ENCODE measurements around the gene RAMACL.
"Not testable (repeated sequence)": the region's sequence is repeated elsewhere in the genome, so short reads cannot be mapped to it uniquely, and the experiment has no call there.

RAMACL gene

DNA sequence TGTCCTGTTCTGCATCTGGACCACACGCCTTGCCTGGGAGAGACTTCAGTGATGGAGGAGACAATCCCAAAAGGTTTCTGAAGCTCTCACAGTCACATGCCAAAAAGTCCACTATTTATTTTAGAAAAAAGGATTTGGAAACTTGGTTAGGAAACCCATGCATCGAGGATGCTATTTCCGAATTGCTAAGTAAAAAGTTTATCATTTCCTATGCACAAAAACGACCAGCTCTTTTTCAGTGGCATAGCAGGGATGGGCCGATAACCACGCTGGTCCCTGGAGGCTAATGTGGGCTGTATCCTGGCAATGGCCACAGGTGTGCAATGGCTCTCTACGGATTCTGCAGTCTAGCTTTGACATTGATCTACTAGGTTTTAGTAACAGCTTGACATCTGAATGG lies 33.9 kb downstream of the RAMACL start:
- DNase-seq: no peak

DNA sequence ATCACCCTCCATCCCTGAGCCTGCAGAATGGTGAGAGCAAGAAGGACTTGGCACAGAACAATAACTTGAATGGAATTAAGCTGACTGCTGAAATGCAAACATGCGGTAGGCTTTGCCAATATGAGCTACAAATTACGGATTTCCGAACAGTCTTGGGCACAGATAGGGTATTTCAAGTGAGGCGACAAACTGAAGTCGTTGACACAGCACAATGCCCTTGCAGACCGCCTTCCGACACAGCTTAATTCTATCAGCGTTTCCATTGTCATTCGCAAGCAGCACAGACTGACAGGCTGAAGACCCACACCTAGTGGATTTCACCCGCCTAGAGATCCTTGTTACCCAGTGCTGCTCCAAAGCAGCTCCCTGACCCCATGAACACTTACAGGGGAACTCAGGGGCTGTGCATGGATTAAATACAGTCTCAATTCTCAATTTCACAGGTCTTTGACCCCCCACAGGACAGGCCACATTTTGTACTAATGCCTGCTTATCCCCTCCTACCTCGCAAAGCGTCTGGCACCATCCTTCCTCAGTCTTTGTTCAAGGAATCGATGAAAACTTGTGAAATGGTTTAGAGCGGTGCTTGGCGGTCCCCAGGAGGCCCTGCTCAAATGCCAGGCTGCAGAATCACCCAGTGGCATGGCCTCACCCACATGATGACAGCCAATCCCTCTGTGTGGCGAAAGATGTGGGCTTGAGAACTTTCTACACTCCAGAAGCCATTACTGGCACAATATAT lies 34.6 kb downstream of the RAMACL start:
- no peak for DNase-seq

DNA sequence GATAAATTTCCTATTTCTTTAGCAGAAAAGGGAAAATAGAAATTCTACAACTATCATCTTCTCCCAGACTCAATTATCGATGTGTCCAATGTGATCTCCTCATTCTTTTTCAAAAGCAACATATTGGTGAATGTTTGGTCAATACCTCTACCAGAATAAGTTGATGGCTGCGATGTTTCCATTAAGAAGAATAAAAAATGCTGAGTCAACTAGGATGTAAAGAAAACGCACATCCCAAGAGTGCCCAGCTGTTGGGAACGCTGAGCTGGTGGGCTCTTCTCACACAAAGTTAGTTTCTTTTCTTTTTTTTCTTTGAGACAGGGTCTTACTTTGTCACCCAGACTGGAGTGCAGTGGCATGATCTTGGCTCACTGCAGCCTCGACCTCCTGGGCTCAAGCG lies 39.8 kb downstream of the RAMACL start:
- DNase-seq: no peak

DNA sequence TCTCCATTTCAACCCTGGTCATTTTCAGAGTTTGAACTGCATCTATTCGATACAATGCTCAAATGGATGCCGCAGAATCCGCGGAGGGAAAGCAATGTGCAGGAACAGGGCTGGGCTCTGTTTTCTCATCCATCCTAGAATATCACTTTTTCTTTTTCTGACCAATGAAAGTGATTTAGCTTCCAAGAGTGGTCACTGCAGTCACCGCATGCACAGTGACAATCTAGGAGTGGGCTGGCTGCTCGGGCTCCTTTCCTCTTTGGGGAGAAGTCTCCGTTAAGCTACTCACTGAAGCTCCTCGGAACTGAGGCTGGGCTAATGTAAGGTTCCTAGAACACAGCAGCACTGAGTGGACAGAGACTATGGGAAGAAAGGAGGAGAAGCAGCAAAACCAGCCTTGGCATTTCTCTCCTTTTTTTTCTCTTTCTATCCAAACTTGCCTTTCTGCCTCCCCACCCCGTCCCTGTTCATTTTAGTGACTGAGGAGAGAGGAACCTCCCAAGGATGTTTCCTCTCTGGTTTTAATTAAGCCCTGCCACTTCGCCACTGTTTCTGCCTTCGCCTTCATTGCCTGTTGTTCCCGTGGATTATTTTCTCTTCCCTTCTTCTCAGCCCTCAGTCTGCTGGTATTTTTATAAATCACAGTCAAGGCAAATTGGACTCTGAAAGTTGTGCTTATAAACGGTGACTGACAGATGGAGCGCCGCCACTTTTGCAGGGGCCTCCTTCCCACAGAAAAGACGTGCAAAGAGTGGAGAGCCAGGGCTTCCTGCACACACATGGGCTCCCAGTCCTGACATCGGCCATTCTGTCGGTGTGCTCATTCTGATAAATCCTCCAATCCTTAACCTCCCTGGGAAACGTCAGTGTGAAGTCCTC lies 41.1 kb downstream of the RAMACL start:
- DNase-seq: no peak

DNA sequence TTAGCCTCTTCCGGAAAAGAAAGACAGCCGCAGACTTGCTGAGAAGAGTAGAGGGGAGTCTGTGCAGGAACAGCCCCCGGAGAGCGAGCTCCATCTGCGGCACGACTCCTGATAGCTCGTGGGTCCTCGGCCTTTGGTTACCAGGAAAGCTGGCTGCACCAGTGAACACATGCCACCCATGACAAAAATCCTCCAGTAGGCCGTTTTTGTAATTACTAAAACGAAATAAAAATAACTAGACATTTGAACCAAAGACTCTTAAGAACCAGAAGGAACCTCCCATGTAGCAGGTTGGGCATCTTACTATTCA lies 42.2 kb downstream of the RAMACL start:
- DNase-seq: no peak

DNA sequence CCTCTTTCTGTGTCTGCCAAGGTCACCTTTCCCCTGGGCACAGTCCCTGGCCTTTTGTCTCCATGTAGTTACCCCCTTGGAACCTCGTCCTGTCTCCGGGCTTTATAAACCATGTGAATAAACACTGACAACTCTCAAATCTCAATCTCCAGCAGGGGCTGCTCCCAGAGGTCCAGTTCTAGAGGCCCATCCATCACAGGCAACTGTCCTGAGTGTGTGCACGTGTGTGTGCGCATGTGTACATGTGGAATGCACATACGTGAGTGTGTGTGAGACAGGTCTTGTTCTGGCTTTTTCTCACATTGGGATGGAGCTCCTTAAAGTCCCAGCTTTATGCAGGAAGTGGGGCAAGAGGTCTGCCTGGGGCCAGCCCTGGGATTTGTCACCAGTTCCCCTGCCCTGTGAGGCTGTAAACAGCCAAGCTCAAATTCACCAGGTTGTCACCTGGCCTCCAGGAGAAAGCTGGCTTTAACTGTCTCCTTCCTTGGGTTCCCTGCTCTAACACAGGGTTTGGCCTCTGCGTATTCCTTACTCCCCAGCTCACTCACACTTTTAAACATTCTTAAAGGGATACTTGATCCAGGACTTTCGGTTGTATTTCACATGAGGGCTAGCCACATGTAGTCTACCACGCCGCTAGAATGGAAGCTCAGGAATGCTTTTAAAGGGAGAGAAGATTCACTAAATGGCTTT lies 42.7 kb downstream of the RAMACL start:
- no peak for DNase-seq

DNA sequence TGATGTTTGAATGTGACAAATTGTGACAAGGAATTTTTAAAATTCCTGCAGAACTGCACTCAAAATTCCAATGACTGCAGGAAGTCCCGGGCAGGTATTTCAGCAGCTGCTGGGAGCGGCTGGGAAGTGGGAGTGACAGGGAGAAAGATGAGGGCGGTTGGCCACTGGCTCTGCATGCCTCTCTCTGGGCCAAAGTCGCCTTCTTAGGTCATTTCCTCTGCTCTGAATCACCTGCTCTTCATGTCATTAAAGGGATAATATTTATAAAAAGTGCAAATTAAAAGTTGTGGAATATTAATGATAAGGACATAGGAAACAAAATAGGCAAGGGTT lies 43.9 kb downstream of the RAMACL start:
- no peak for DNase-seq

DNA sequence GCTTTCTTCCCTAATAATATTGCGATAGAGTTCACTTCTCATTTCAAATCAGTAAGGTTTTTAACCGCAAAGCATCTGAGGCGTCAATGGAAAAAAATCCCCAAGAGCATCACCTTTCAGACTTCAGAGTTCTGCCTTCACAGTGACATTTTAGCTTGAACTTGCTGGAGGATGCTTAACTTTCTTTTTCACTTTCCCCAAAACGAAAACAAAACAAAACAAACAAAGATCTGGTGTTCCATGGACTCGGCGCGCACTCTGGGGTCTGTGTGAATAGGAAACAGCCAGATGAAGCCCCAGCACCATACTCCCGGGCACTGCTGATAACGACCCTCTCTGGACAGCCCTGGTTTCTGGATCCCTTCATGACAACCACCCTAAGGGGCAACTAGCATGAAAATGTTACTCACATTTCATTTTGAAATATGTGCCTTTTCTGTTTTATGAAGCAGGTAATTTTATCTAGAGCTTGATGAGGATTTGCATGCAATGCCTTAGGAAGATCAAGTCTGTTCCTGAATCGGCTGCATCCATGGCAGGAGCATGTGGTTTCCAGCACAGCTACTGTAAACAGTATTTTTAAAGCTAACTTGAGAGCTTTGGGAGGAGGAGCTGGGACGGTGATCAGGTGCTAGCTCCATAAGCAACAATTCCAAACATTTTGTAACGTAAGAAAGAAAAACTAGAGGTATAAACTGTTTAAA lies 44.5 kb downstream of the RAMACL start:
- DNase-seq: no peak

DNA sequence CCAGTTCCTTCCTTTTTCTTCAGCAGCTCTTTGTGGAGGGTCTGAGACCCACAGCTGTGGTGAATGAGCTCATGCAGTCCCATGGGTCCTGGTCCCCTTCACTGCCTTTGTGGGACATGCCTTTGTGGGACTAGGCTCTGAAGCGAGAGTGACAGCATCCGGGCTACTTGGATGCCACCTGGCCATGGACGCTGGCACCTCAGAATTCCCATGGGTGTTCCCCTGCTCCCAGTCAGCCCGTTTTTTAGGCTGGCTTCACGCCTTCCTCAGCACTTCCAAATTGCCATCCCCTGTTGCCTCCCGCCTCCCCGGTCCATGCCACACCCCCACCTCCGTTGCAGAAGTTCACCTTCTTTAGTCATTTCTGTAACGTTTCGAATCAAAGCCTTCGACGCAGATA lies 45.1 kb downstream of the RAMACL start:
- no peak for DNase-seq

DNA sequence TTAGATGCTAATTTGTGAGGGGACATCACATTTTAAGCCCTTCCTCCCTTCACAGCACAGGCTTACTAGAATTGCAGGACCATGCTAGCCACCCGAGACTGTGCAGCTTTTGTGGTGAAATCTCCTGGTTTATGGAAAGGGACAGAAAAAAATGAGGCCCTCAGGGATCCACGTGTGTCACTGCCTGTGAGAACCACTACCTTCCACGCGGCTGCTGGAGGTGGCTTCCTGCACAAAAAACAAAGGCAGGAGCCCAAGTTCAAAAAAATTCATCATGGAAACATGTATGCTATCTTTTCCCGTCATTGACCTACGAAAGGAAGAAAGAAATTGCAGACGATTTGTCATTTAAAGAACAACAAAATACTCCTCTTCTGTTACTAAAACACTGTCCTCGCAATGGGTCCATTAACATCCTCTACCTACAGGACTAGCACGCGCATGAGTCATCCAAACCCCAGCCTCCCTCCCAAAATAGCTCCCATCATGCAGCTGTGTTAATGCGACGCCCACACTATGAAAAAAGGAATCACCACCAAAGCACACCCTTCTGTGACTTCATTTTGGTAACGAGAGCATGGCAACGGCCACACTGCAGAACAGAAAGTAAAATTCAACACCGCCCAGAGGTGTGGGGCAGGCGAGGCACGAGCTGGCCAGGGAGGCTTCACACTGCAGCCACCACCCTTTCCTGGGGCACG lies 45.7 kb downstream of the RAMACL start:
- no peak for DNase-seq

DNA sequence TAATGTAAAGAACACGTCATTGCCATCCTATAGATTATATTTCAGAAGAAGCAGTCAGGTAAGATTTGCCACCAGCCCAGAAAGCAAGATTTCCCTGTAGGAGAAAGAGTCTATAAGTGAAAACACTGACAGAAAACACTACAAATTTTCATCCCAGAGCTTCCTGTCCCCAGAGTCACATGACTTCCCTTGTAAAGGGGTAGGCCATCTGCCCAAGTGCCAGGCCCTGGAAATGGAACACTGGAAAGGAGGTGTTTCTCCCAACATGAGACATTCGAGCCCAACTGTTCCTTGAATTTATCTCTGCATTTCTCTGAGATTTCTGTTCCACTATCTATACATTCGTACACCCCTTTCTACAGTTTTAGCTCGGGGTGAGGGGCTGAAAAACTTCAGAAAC lies 46.9 kb downstream of the RAMACL start:
- DNase-seq: no peak

DNA sequence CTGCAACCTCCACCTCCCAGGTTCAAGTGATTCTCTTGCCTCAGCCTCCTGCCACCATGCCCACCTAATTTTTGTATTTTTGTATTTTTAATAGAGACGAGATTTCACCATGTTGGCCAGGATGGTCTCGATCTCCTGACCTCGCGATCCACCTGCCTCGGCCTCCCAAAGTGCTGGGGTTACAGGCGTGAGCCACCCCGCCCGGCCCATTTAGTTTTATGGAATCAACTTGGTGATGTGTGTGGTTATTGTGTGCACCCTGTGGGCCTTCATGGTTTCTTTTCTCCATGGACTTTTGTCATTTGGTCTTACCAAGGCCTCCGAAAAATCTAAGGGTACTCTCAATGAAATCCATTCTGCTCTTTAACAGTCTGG lies 47.5 kb downstream of the RAMACL start:
- not testable (repeated sequence) for DNase-seq

DNA sequence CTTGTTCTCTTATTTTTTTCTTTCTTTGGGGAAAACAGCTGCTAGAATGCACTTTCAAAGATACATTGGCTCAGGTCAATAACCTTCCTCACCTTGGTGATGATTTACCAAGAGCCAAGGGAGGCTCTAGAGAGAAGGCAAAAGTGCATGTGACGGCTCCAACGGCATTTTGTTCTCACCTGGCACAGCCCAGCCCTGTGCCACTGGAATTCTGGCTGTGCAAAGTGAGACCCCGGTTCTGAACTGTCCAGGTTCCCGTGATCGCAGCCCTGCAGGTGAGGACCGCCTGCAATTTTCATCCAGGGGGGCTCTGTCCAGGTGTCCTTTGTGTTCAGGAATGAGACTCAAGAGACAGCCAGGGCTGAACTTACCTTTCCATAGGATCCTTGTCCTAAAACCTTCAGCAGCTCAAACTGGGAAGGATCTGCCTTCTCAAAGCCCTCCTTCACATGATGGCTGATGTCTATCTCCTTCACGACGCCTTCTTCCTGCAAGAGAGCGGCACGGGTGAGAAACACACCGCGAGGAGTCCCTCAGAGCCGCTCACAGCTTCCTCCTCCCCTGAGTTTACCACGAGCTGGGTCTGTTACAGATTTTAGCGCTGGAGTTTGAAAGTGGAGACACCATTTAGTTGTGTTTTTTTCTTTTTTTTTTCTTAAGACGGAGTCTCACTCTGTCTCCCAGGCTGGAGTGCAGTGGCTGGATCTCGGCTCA lies 48.0 kb downstream of the RAMACL start:
- DNase-seq: no peak

DNA sequence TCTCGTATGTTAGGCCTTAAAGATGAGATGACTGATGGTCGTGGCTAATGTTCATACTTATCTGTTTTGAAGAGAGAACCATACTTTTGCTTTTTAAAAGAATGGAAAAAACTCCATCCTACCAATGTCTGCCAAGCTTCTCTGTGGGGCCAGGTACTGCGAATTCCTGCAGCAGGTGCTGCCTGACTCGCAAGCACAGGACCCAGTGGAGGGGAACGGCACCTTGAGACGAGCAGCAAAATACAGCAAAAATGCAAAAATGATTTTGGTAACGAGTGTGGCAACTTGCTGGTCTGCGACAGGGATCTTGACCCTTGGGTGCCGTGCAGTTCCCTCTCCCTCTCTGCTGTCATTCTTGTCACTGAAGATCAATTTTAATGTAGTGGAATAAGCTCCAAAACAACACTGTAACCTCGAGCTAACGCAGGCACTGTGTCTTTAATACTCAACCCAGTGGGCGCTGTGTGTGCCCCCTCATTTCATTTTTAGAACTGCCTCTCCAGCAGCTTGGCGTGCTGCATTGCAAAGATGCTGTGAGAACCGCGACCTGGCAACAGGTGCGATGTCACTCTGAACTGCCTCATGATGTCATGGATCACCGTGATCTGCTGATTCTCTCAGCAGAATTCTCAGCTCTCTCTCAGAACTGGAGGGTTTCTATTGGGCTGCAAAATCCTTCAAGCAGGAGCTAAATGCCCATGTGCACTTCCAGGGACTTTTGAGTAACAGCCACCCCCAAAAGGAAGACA lies 51.6 kb downstream of the RAMACL start:
- no peak for DNase-seq

DNA sequence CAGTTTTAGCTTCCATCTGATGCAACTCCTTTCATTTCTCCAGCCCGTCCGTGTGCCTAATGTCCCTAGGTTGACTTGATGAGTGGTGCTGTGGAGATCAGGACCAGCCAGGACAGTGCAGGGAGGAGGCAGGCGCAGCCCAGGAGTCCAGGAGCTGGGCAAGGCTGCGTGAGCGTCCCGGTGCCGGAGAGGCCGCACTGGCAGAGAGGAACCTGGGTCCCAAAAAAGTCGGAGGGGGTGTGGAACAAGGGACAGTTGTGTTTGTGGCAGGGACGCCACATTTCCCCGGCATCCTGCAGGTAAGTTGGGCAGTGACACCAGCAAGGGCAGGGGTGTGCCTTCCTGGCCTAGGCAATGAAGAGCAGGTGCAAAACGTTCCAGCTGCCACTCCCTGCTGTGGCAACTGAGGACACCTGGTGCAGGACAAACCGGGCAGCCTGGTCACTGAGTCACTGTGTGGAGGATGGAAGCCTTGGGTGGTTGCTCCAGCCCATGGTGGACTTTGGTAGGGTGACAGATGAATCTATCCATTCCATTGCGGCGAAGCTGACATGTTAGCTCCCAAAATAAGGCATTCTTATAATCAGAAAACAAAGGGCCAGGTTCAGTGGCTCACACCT lies 53.2 kb downstream of the RAMACL start:
- DNase-seq: no peak
